Upper lobe of left lung (tissue), 6 donors: ENCODE data around the gene ENO3. TPM values are rescaled to one million over a fixed set of nuclear protein-coding genes. Genes with fewer than 3 reads are reported as not detected.

ENCODE experiments used
- ATAC-seq, 2 donors: fragments of 200-7000 bp; cut with Tn5 transposase; one replicate each; pipeline ENCODE4 v1.9.1; 2022; ENCODE audit warnings: mild to moderate bottlenecking in 2 of 2, moderate library complexity in 2 of 2; ENCODE audit not compliant: low FRiP score in 2 of 2
- DNase-seq, 2 donors: peaks; one replicate each; pipeline ENCODE4 v3.0.0-alpha.2; 2019 to 2020
- H3K27ac ChIP-seq, 4 donors: fragments of 200-600 bp; sonication (generic); one replicate each; pipeline ENCODE4 v1.5.1; 2016 to 2019
- H3K27me3 ChIP-seq, 4 donors: fragments of 200-600 bp; sonication (generic); one replicate each; pipeline ENCODE4 v1.5.1; 2017 to 2019
- H3K36me3 ChIP-seq, 4 donors: fragments of 200-600 bp; sonication (generic); one replicate each; pipeline ENCODE4 v1.5.1; 2016 to 2019
- H3K4me1 ChIP-seq, 4 donors: fragments of 200-600 bp; sonication (generic); one replicate each; pipeline ENCODE4 v1.5.1; 2018 to 2019
- H3K4me3 ChIP-seq, 4 donors: fragments of 200-600 bp; sonication (generic); one replicate each; pipeline ENCODE4 v1.5.1; 2017 to 2019; ENCODE audit warnings: mild to moderate bottlenecking in 2 of 4, moderate library complexity in 1 of 4
- H3K9me3 ChIP-seq, 4 donors: fragments of 200-600 bp; sonication (generic); one replicate each; pipeline ENCODE4 v1.5.1; 2018 to 2019
- EP300 ChIP-seq, 4 donors: sonication (generic); formaldehyde crosslinking; IDR thresholded peaks; one replicate each; pipeline ENCODE4 v1.5.1; 2017; ENCODE audit warnings: antibody characterized with exemption in 4 of 4, control low read depth in 2 of 4
- POLR2A ChIP-seq, 4 donors: fragments of 450-650 bp; IDR thresholded peaks; one replicate each; pipeline ENCODE4 v1.5.1; 2016 to 2017; ENCODE audit warnings: antibody characterized with exemption in 4 of 4, mild to moderate bottlenecking in 2 of 4
- POLR2AphosphoS5 ChIP-seq, 2 donors: sonication (generic); formaldehyde crosslinking; IDR thresholded peaks; one replicate each; pipeline ENCODE4 v1.5.1; 2017; ENCODE audit warnings: antibody characterized with exemption in 2 of 2
- WGBS, 2 donors: methylation state at CpG; one replicate each; pipeline ENCODE4 v1.1.5; 2017 to 2018; 5-methylcytosine and 5-hydroxymethylcytosine counted together
- total RNA-seq, 6 donors: library from RNA; depleted of rRNA in 4 of 6; stranded (reverse); fragments of >200 nt in 4 of 6; gene quantifications; one replicate each; pipeline versions ENCODE4 v1.1.0 to v1.2.1, GENCODE V29; 2016 to 2021
- TF ChIP-seq, protein P1 (sequence below), 6 experiments: fragments of 450-650 bp in 4 of 6; fragments of 200-600 bp in 2 of 6; sonication (generic) in 2 of 6; IDR thresholded peaks; one replicate each; pipeline ENCODE4 v1.5.1; 2016 to 2019; ENCODE audit warnings: antibody characterized with exemption in 6 of 6
- donor health status: DM: no; HTN: no; CAD: no; lungs with moderate emphysema.
- donor health status: DM: no; HTN: yes; CAD: no; lungs with severe emphysema.

The ENO3 gene
- total RNA-seq, 6 donors from 2014 or later: 4.3 to 49.2 (median 10.6) TPM

GRCh38 chr17:4953451-4953961 is 2.6 kb downstream of the ENO3 start:
- Histone ChIP-seq H3K9me3 (no peaks in the 10 kb centered on the region), H3K4me1 (peaks cover 9 to 21% (median 15%) of the 10 kb centered on the region in 4 donors), H3K4me3 (no peak overlapping the region), H3K36me3 (peaks cover 0 to 6% (median 2%) of the 10 kb centered on the region in 4 donors), H3K27me3 (no peaks in the 10 kb centered on the region), H3K27ac (peak overlapping the region in 2 of 4 donors; percentile 19 to 35)
- TF ChIP-seq POLR2A (IDR thresholded peaks at IDR 0.05): no peak
- TF ChIP-seq, protein P1, sequence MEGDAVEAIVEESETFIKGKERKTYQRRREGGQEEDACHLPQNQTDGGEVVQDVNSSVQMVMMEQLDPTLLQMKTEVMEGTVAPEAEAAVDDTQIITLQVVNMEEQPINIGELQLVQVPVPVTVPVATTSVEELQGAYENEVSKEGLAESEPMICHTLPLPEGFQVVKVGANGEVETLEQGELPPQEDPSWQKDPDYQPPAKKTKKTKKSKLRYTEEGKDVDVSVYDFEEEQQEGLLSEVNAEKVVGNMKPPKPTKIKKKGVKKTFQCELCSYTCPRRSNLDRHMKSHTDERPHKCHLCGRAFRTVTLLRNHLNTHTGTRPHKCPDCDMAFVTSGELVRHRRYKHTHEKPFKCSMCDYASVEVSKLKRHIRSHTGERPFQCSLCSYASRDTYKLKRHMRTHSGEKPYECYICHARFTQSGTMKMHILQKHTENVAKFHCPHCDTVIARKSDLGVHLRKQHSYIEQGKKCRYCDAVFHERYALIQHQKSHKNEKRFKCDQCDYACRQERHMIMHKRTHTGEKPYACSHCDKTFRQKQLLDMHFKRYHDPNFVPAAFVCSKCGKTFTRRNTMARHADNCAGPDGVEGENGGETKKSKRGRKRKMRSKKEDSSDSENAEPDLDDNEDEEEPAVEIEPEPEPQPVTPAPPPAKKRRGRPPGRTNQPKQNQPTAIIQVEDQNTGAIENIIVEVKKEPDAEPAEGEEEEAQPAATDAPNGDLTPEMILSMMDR (IDR thresholded peaks at IDR 0.05): no peak
- TF ChIP-seq EP300 (IDR thresholded peaks at IDR 0.05): no peak
- no peak for TF ChIP-seq POLR2AphosphoS5 (IDR thresholded peaks at IDR 0.05)
- DNase-seq (no peak), ATAC-seq (no peak)
- 67 to 81% methylated on average over 3 to 13 of the region's 14 CpGs for WGBS, 2 donors

- Histone ChIP-seq H3K4me1 (peaks cover 8 to 14% (median 13%) of the 10 kb centered on the region in 4 donors), H3K9me3 (no peaks in the 10 kb centered on the region), H3K4me3 (no peak overlapping the region), H3K36me3 (peaks cover 9 to 22% (median 16%) of the 10 kb centered on the region in 4 donors), H3K27me3 (no peaks in the 10 kb centered on the region), H3K27ac (no peak overlapping the region)
- DNase-seq: no peak
- TF ChIP-seq POLR2A (IDR thresholded peaks at IDR 0.05): no peak
- TF ChIP-seq EP300 (IDR thresholded peaks at IDR 0.05): no peak
- TF ChIP-seq, protein P1 (IDR thresholded peaks at IDR 0.05): no peak
- no peak for TF ChIP-seq POLR2AphosphoS5 (IDR thresholded peaks at IDR 0.05)
- no peak for ATAC-seq
- WGBS, 2 donors: 86 to 96% methylated on average over 1 to 8 of the region's 8 CpGs
Observed at GRCh38 chr17:4955091-4955490, 4.2 kb downstream of the ENO3 start.

GRCh38 chr17:4956493-4957061 is 5.7 kb downstream of the ENO3 start:
- H3K4me3 ChIP-seq: no peak overlapping the region
- H3K9me3 ChIP-seq: no peaks in the 10 kb centered on the region
- no peaks in the 10 kb centered on the region for H3K27me3 ChIP-seq
- no peaks in the 10 kb centered on the region for H3K4me1 ChIP-seq
- 71 to 79% methylated on average over 5 to 10 of the region's 10 CpGs for WGBS, 2 donors
- ATAC-seq (no peak), DNase-seq (peak in 1 of 2 donors; percentile 83)
- H3K27ac ChIP-seq: no peak overlapping the region
- TF ChIP-seq, protein P1 (IDR thresholded peaks at IDR 0.05): peak in 1 of 6 experiments; percentile 6
- TF ChIP-seq POLR2A (IDR thresholded peaks at IDR 0.05) (no peak), POLR2AphosphoS5 (IDR thresholded peaks at IDR 0.05) (no peak), EP300 (IDR thresholded peaks at IDR 0.05) (no peak)
- H3K36me3 ChIP-seq: peaks cover 9 to 34% (median 28%) of the 10 kb centered on the region in 4 donors

DNA sequence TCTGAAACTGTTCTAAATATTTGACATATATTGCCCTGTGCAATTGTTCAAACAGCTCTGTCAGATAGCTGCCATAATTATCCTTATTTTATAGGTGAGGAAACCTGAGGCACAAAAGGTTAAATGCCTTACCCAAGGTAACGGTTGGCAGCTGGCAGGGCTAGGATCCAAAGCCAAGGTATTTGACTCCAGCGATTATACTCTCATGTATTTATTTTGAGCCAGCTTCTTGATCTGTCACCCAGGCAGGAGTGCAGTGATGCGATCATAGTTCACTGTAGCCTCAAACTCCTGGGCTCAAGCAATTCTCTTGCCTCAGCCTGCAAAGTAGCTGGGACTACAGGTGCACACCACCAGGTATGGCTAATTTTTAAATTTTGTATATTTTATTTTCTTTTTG is 7.2 kb downstream of the ENO3 start:
- no peaks in the 10 kb centered on the region for H3K9me3 ChIP-seq
- TF ChIP-seq POLR2AphosphoS5 (IDR thresholded peaks at IDR 0.05): no peak
- no peak for TF ChIP-seq EP300 (IDR thresholded peaks at IDR 0.05)
- TF ChIP-seq, protein P1 (IDR thresholded peaks at IDR 0.05): no peak
- TF ChIP-seq POLR2A (IDR thresholded peaks at IDR 0.05): no peak
- H3K36me3 ChIP-seq: peaks cover 9 to 34% (median 28%) of the 10 kb centered on the region in 4 donors
- 78 to 84% methylated on average over 3 of the region's 3 CpGs for WGBS, 2 donors
- DNase-seq: no peak
- H3K4me3 ChIP-seq: no peak overlapping the region
- ATAC-seq: no peak
- no peaks in the 10 kb centered on the region for H3K4me1 ChIP-seq
- H3K27ac ChIP-seq: no peak overlapping the region
- no peaks in the 10 kb centered on the region for H3K27me3 ChIP-seq
